ENCODE data around the gene MICU2.
"Not testable (repeated sequence)": the region's sequence is repeated elsewhere in the genome, so short reads cannot be mapped to it uniquely, and the experiment has no call there.

Gene MICU2

GRCh38 chr13:21594715-21595545 lies 9.0 kb downstream of the MICU2 start:
- DNase-seq (ENCODE audit: low read depth): no peak

GRCh38 chr13:21590665-21591456 lies 13.1 kb downstream of the MICU2 start:
- DNase-seq (ENCODE audit: low read depth): not testable (repeated sequence)

GRCh38 chr13:21590231-21590630 lies 13.7 kb downstream of the MICU2 start:
- DNase-seq (ENCODE audit: low read depth): no peak

- DNase-seq (ENCODE audit: low read depth): not testable (repeated sequence)
Observed at GRCh38 chr13:21589510-21589909, 14.5 kb downstream of the MICU2 start.

- DNase-seq (ENCODE audit: low read depth): not testable (repeated sequence)
Observed at GRCh38 chr13:21588411-21588810, 15.6 kb downstream of the MICU2 start.

- DNase-seq (ENCODE audit: low read depth): no peak
Observed at GRCh38 chr13:21584973-21585592, 18.9 kb downstream of the MICU2 start.

- no peak for DNase-seq (ENCODE audit: low read depth)
Observed at GRCh38 chr13:21583478-21583877, 20.5 kb downstream of the MICU2 start.

- no peak for DNase-seq (ENCODE audit: low read depth)
Observed at GRCh38 chr13:21580736-21581135, 23.2 kb downstream of the MICU2 start.

GRCh38 chr13:21579754-21580316 lies 24.1 kb downstream of the MICU2 start:
- DNase-seq (ENCODE audit: low read depth): no peak

GRCh38 chr13:21578748-21579147 lies 25.2 kb downstream of the MICU2 start:
- no peak for DNase-seq (ENCODE audit: low read depth)

GRCh38 chr13:21576426-21576825 lies 27.5 kb downstream of the MICU2 start:
- no peak for DNase-seq (ENCODE audit: low read depth)

- DNase-seq (ENCODE audit: low read depth): no peak
Observed at GRCh38 chr13:21573920-21574712, 29.9 kb downstream of the MICU2 start.

GRCh38 chr13:21569686-21570085 lies 34.3 kb downstream of the MICU2 start:
- DNase-seq (ENCODE audit: low read depth): no peak

GRCh38 chr13:21568854-21569253 lies 35.1 kb downstream of the MICU2 start:
- DNase-seq (ENCODE audit: low read depth): no peak

- DNase-seq (ENCODE audit: low read depth): no peak
Observed at GRCh38 chr13:21567714-21568113, 36.3 kb downstream of the MICU2 start.

GRCh38 chr13:21557995-21558394 lies 46.0 kb downstream of the MICU2 start:
- peak; percentile 8 for DNase-seq (ENCODE audit: low read depth)

- DNase-seq (ENCODE audit: low read depth): no peak
Observed at GRCh38 chr13:21556051-21556450, 47.9 kb downstream of the MICU2 start.

GRCh38 chr13:21553261-21553660 lies 50.7 kb downstream of the MICU2 start:
- DNase-seq (ENCODE audit: low read depth): not testable (repeated sequence)

GRCh38 chr13:21550918-21551317 lies 53.1 kb downstream of the MICU2 start:
- DNase-seq (ENCODE audit: low read depth): no peak

GRCh38 chr13:21549633-21550032 lies 54.3 kb downstream of the MICU2 start:
- DNase-seq (ENCODE audit: low read depth): no peak

- no peak for DNase-seq (ENCODE audit: low read depth)
Observed at GRCh38 chr13:21548577-21548976, 55.4 kb downstream of the MICU2 start.

- no peak for DNase-seq (ENCODE audit: low read depth)
Observed at GRCh38 chr13:21546372-21546771, 57.6 kb downstream of the MICU2 start.
